ENCODE results near the gene KCNJ9. TPM values are rescaled to one million over a fixed set of nuclear protein-coding genes. Genes with fewer than 3 reads are reported as not detected.

The KCNJ9 gene
- total and polyA plus RNA-seq, 2 experiments from 2014 or later: 0.24 to 0.34 TPM

DNA sequence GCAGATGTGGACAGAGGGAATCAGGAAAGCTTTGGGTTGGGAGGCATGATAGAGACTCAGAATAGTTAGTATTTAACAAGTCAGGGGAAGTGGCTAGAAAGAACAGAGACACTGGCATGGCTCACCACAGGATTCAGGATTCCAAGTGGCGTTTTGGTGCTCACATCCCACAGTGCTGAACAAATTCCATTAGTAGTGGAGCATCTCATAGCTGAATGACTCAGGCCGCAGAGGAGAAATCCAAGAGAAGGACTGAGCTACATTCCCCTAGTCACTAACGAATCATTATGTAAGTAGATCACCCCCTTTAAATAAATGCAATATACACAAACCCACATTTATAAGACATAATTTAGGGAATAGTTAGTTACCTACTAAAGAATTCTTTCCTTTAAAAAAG, 5.0 kb upstream of the KCNJ9 start:
- peaks cover 46% of the 10 kb centered on the region for H3K27me3 ChIP-seq (ENCODE audit: insufficient read depth)

DNA sequence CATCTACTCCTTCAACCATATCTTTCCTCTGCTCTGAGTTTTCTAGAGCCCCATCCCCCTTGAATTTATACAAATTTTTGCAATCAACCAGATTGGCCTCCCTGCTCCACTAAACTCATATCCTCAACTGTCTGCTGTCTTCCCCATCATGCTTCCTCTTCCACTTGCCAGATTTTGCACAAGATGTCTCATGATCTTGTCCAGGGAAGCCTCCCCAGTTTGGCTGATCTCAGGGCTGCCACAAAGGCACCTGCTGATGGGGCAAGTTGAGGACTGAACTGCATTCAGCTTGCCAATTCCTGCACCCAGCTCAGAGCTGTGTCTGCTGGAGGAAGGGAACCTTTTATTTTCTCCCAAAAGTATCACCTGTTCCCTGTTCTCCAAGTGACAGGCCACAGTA, 3.9 kb upstream of the KCNJ9 start:
- Histone ChIP-seq H3K4me2 (no peak overlapping the region), H3K79me2 (replicated peaks; ENCODE audit: insufficient read depth) (no peaks in the 10 kb centered on the region), H4K20me1 (replicated peaks; ENCODE audit: insufficient read depth) (no peaks in the 10 kb centered on the region), H3K4me1 (ENCODE audit: insufficient read depth) (no peaks in the 10 kb centered on the region), H3K9me2 (ENCODE audit: insufficient read depth) (no peaks in the 10 kb centered on the region), H3K4me3 (no peak overlapping the region), H2AFZ (peak overlapping the region; percentile 23; the same call in 1 of the 2 replicates), H3K27ac (ENCODE audit: low read depth) (no peak overlapping the region), H3K36me3 (ENCODE audit: insufficient read depth) (no peaks in the 10 kb centered on the region), H3K27me3 (ENCODE audit: insufficient read depth) (peaks cover 46% of the 10 kb centered on the region), H3F3A (replicated peaks; ENCODE audit: low read depth) (0 out of 2 replicates have a peak, but pooled peaks cover 2% of the 10 kb centered on the region)
- Mint-ChIP-seq H3K27ac (no peak overlapping the region), H3K36me3 (ENCODE audit: low read depth) (no peaks in the 10 kb centered on the region), H3K4me1 (no peaks in the 10 kb centered on the region; the same call in 2 of the 3 replicates), H3K9me3 (no peaks in the 10 kb centered on the region), H3K27me3 (ENCODE audit: insufficient read depth, low read depth, poor library complexity) (peaks cover 10% of the 10 kb centered on the region), H3K4me3 (no peak overlapping the region)
- DNase-seq (ENCODE audit: low spot score) (no peak), ATAC-seq (no peak)
- TF ChIP-seq, protein P1, sequence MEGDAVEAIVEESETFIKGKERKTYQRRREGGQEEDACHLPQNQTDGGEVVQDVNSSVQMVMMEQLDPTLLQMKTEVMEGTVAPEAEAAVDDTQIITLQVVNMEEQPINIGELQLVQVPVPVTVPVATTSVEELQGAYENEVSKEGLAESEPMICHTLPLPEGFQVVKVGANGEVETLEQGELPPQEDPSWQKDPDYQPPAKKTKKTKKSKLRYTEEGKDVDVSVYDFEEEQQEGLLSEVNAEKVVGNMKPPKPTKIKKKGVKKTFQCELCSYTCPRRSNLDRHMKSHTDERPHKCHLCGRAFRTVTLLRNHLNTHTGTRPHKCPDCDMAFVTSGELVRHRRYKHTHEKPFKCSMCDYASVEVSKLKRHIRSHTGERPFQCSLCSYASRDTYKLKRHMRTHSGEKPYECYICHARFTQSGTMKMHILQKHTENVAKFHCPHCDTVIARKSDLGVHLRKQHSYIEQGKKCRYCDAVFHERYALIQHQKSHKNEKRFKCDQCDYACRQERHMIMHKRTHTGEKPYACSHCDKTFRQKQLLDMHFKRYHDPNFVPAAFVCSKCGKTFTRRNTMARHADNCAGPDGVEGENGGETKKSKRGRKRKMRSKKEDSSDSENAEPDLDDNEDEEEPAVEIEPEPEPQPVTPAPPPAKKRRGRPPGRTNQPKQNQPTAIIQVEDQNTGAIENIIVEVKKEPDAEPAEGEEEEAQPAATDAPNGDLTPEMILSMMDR (conservative IDR thresholded peaks at IDR 0.05; ENCODE audit: low read depth in 2 of 2): no peak
- TF ChIP-seq EZH2phosphoT487 (IDR thresholded peaks at IDR 0.05; ENCODE audit: unreplicated experiment) (no peak), ZNF114 (CRISPR knock-in tag; IDR thresholded peaks at IDR 0.05) (no peak), CREB1 (CRISPR knock-in tag; IDR thresholded peaks at IDR 0.05; ENCODE audit: low read depth) (no peak), STAT1 (IDR thresholded peaks at IDR 0.05; ENCODE audit: unreplicated experiment) (no peak), POLR2AphosphoS5 (IDR thresholded peaks at IDR 0.05; ENCODE audit: low read depth) (no peak), NANOG (IDR thresholded peaks at IDR 0.05; ENCODE audit: borderline replicate concordance) (no peak), JUNB (IDR thresholded peaks at IDR 0.05; ENCODE audit: unreplicated experiment) (no peak), ZNF331 (CRISPR knock-in tag; IDR thresholded peaks at IDR 0.05; ENCODE audit: low read depth) (no peak), EZH2 (IDR thresholded peaks at IDR 0.05; ENCODE audit: low read depth, unreplicated experiment) (no peak)
- TF ChIP-seq, protein P2, sequence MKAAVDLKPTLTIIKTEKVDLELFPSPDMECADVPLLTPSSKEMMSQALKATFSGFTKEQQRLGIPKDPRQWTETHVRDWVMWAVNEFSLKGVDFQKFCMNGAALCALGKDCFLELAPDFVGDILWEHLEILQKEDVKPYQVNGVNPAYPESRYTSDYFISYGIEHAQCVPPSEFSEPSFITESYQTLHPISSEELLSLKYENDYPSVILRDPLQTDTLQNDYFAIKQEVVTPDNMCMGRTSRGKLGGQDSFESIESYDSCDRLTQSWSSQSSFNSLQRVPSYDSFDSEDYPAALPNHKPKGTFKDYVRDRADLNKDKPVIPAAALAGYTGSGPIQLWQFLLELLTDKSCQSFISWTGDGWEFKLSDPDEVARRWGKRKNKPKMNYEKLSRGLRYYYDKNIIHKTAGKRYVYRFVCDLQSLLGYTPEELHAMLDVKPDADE (IDR thresholded peaks at IDR 0.05): no peak
- TF ChIP-seq, protein P3, sequence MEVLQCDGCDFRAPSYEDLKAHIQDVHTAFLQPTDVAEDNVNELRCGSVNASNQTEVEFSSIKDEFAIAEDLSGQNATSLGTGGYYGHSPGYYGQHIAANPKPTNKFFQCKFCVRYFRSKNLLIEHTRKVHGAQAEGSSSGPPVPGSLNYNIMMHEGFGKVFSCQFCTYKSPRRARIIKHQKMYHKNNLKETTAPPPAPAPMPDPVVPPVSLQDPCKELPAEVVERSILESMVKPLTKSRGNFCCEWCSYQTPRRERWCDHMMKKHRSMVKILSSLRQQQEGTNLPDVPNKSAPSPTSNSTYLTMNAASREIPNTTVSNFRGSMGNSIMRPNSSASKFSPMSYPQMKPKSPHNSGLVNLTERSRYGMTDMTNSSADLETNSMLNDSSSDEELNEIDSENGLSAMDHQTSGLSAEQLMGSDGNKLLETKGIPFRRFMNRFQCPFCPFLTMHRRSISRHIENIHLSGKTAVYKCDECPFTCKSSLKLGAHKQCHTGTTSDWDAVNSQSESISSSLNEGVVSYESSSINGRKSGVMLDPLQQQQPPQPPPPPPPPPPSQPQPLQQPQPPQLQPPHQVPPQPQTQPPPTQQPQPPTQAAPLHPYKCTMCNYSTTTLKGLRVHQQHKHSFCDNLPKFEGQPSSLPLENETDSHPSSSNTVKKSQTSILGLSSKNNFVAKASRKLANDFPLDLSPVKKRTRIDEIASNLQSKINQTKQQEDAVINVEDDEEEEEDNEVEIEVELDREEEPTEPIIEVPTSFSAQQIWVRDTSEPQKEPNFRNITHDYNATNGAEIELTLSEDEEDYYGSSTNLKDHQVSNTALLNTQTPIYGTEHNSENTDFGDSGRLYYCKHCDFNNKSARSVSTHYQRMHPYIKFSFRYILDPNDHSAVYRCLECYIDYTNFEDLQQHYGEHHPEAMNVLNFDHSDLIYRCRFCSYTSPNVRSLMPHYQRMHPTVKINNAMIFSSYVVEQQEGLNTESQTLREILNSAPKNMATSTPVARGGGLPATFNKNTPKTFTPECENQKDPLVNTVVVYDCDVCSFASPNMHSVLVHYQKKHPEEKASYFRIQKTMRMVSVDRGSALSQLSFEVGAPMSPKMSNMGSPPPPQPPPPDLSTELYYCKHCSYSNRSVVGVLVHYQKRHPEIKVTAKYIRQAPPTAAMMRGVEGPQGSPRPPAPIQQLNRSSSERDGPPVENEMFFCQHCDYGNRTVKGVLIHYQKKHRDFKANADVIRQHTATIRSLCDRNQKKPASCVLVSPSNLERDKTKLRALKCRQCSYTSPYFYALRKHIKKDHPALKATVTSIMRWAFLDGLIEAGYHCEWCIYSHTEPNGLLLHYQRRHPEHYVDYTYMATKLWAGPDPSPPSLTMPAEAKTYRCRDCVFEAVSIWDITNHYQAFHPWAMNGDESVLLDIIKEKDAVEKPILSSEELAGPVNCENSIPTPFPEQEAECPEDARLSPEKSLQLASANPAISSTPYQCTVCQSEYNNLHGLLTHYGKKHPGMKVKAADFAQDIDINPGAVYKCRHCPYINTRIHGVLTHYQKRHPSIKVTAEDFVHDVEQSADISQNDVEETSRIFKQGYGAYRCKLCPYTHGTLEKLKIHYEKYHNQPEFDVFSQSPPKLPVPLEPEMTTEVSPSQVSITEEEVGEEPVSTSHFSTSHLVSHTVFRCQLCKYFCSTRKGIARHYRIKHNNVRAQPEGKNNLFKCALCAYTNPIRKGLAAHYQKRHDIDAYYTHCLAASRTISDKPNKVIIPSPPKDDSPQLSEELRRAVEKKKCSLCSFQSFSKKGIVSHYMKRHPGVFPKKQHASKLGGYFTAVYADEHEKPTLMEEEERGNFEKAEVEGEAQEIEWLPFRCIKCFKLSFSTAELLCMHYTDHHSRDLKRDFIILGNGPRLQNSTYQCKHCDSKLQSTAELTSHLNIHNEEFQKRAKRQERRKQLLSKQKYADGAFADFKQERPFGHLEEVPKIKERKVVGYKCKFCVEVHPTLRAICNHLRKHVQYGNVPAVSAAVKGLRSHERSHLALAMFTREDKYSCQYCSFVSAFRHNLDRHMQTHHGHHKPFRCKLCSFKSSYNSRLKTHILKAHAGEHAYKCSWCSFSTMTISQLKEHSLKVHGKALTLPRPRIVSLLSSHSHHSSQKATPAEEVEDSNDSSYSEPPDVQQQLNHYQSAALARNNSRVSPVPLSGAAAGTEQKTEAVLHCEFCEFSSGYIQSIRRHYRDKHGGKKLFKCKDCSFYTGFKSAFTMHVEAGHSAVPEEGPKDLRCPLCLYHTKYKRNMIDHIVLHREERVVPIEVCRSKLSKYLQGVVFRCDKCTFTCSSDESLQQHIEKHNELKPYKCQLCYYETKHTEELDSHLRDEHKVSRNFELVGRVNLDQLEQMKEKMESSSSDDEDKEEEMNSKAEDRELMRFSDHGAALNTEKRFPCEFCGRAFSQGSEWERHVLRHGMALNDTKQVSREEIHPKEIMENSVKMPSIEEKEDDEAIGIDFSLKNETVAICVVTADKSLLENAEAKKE (CRISPR knock-in tag; IDR thresholded peaks at IDR 0.05): no peak

More for the DNA sequence above, 5.0 kb upstream of the KCNJ9 start:
- Histone ChIP-seq H3K9me2 (ENCODE audit: insufficient read depth) (no peaks in the 10 kb centered on the region), H3K36me3 (ENCODE audit: insufficient read depth) (no peaks in the 10 kb centered on the region), H3K4me3 (no peak overlapping the region), H2AFZ (0 out of 2 replicates have a peak overlapping the region, but pooled peaks have one; percentile 35), H3K79me2 (replicated peaks; ENCODE audit: insufficient read depth) (no peaks in the 10 kb centered on the region), H3K4me2 (no peak overlapping the region), H3F3A (replicated peaks; ENCODE audit: low read depth) (peaks cover 2% of the 10 kb centered on the region; the same call in 1 of the 2 replicates), H4K20me1 (replicated peaks; ENCODE audit: insufficient read depth) (no peaks in the 10 kb centered on the region), H3K27ac (ENCODE audit: low read depth) (no peak overlapping the region), H3K4me1 (ENCODE audit: insufficient read depth) (peaks cover 1% of the 10 kb centered on the region)
- no peak for DNase-seq (ENCODE audit: low spot score)
- H3K4me3 Mint-ChIP-seq: no peak overlapping the region
- H3K36me3 Mint-ChIP-seq (ENCODE audit: low read depth): no peaks in the 10 kb centered on the region
- H3K9me3 Mint-ChIP-seq: no peaks in the 10 kb centered on the region
- no peak overlapping the region for H3K27ac Mint-ChIP-seq
- peaks cover 2% of the 10 kb centered on the region; the same call in 2 of the 3 replicates for H3K4me1 Mint-ChIP-seq
- no peak for TF ChIP-seq ZNF114 (CRISPR knock-in tag; IDR thresholded peaks at IDR 0.05)
- no peak for TF ChIP-seq ZNF331 (CRISPR knock-in tag; IDR thresholded peaks at IDR 0.05; ENCODE audit: low read depth)
- no peak for ATAC-seq
- H3K27me3 Mint-ChIP-seq (ENCODE audit: insufficient read depth, low read depth, poor library complexity): peaks cover 6% of the 10 kb centered on the region
